ENCODE measurements around the gene PXDN.

DNA sequence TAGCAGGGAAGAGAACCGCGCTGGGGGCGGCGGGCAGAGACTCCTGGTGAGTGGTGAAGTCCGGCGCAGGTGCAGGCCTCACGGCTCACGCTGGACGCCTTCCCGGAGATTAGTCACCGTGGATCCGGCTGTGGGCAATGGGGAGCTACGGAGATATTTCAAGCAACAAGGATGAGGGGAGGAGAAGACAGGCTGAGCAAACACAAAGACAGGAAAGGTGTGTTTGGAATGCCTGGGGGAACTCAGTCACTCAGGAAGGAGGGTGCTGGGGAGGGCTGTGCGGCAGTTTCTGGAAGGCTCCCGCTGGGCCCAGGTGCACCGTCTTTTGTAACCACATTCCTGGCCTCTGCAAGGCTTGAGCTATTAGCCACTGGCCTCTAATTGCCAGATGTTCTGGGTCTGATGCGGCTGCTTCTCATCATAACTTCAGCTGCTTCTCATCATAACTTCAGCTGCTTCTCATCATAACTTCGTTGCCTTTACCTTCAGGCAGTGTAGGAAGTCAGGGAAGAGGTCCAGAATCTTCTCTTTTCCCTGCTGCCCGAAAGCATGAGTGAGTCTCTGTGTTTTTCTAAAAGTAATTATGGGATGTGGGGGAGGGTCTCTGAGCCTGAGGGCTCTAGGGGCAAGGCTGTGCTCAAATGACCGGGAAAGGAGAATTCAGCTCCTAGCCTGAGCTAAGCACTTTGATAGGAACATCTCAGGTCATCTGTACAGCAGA, 118.9 kb downstream of the PXDN start:
- TF ChIP-seq CTCF (IDR thresholded peaks at IDR 0.05; ENCODE audit: low read depth, low read length) (no peak), MAX (IDR thresholded peaks at IDR 0.05; ENCODE audit: low read depth, low read length) (no peak), POLR2A (IDR thresholded peaks at IDR 0.05; ENCODE audit: extremely low read depth, insufficient read length) (no peak)
